Activated CD4-positive, alpha-beta memory T cell treated with anti-CD3 and anti-CD28 coated beads, Interleukin-2, amount 10 ng/mL, durations not matched to agents 7 days and 5 days (primary cell): ENCODE results near the gene OST4. TPM values are rescaled to one million over a fixed set of nuclear protein-coding genes. Genes with fewer than 3 reads are reported as not detected.
A peak's percentile ranks its signal among the peaks of the same experiment; 100 is the strongest.

Experiments used
- CTCF ChIA-PET: fragments of 350-600 bp; sonication (Branson Sonifier 250); formaldehyde crosslinking; loops from one replicate; lab custom pipeline; 2021; ENCODE audit warnings: antibody characterized with exemption, inconsistent platforms; lab: Charles Lee
- POLR2A ChIA-PET: fragments of 350-600 bp; sonication (Branson Sonifier 250); formaldehyde crosslinking; loops from one replicate; lab custom pipeline; 2021; ENCODE audit warnings: antibody characterized with exemption; lab: Charles Lee
- DNase-seq: peaks from one replicate; pipeline ENCODE4 v3.0.0-alpha.2; 2020
- H3K27ac Mint-ChIP-seq: one replicate; pipeline ENCODE4 v1.8.0; 2021; ENCODE audit warnings: mild to moderate bottlenecking, mixed read lengths
- H3K27me3 Mint-ChIP-seq: one replicate; pipeline ENCODE4 v1.8.0; 2021; ENCODE audit warnings: mixed read lengths
- H3K36me3 Mint-ChIP-seq: one replicate; pipeline ENCODE4 v1.8.0; 2021; ENCODE audit warnings: low read depth, mixed read lengths
- H3K4me1 Mint-ChIP-seq: one replicate; pipeline ENCODE4 v1.8.0; 2021; ENCODE audit warnings: mixed read lengths
- H3K4me3 Mint-ChIP-seq: one replicate; pipeline ENCODE4 v1.8.0; 2021; ENCODE audit warnings: mild to moderate bottlenecking, mixed read lengths
- H3K9me3 Mint-ChIP-seq: one replicate; pipeline ENCODE4 v1.8.0; 2021; ENCODE audit warnings: mixed read lengths
- total RNA-seq, 2 experiments: library from RNA; stranded (reverse); gene quantifications; one replicate each; pipeline ENCODE4 v1.2.3, GENCODE V29; 2021

OST4 gene
- total RNA-seq, 2 experiments from 2014 or later = 305 to 312 TPM

GRCh38 chr2:27089111-27089954 is 17.9 kb upstream of the OST4 start:
- Mint-ChIP-seq H3K27me3 (no peaks in the 10 kb centered on the region), H3K4me3 (no peak overlapping the region), H3K4me1 (peaks cover 27% of the 10 kb centered on the region), H3K9me3 (no peaks in the 10 kb centered on the region), H3K36me3 (no peaks in the 10 kb centered on the region), H3K27ac (no peak overlapping the region)
- DNase-seq = no peak
- ChIA-PET CTCF (interaction anchor here (0.7 to 1.9 kb wide), 6 partner anchors 8 to 1201 kb away, joined by 3 to 5 read pairs (median 3); partner anchors contain the start of gene OST4), POLR2A (interaction anchor here (2.3 to 11.8 kb wide), 3 partner anchors 16 to 45 kb away, joined by 14 to 125 read pairs (median 107); partner anchors contain the start of genes AGBL5, OST4 and PREB)

GRCh38 chr2:27088634-27089033 is 17.2 kb upstream of the OST4 start:
- H3K4me1 Mint-ChIP-seq = peaks cover 31% of the 10 kb centered on the region
- ChIA-PET POLR2A (interaction anchor here (2.3 to 11.8 kb wide), 3 partner anchors 15 to 45 kb away, joined by 14 to 125 read pairs (median 107); partner anchors contain the start of genes AGBL5, OST4 and PREB), CTCF (interaction anchor here (1.1 to 2.7 kb wide), 4 partner anchors 8 to 215 kb away, joined by 4 to 10 read pairs (median 6); partner anchors contain the start of gene OST4)
- H3K36me3 Mint-ChIP-seq = no peaks in the 10 kb centered on the region
- H3K27me3 Mint-ChIP-seq = no peaks in the 10 kb centered on the region
- no peak overlapping the region for H3K4me3 Mint-ChIP-seq
- no peak overlapping the region for H3K27ac Mint-ChIP-seq
- H3K9me3 Mint-ChIP-seq = no peaks in the 10 kb centered on the region
- DNase-seq = no peak

GRCh38 chr2:27087823-27088410 is 16.5 kb upstream of the OST4 start:
- DNase-seq = no peak
- H3K27me3 Mint-ChIP-seq = no peaks in the 10 kb centered on the region
- H3K4me3 Mint-ChIP-seq = no peak overlapping the region
- no peaks in the 10 kb centered on the region for H3K36me3 Mint-ChIP-seq
- POLR2A ChIA-PET = interaction anchor here (2.3 to 11.8 kb wide), 4 partner anchors 14 to 46 kb away, joined by 7 to 125 read pairs (median 60); partner anchors contain the start of genes AGBL5, OST4 and PREB
- CTCF ChIA-PET = interaction anchor here (0.7 to 2.7 kb wide), 9 partner anchors 9 to 758 kb away, joined by 3 to 10 read pairs (median 4); partner anchors contain the start of genes ATRAID, OST4 and SLC5A6
- no peak overlapping the region for H3K27ac Mint-ChIP-seq
- no peaks in the 10 kb centered on the region for H3K9me3 Mint-ChIP-seq
- peaks cover 32% of the 10 kb centered on the region for H3K4me1 Mint-ChIP-seq

GRCh38 chr2:27086724-27087593 is 15.5 kb upstream of the OST4 start, which contains the start of gene KHK:
KHK (plus strand) TSS chr2:27086772; CDS start chr2:27087260, 488 bp downstream.
- no peaks in the 10 kb centered on the region for H3K27me3 Mint-ChIP-seq
- H3K4me1 Mint-ChIP-seq = peaks cover 35% of the 10 kb centered on the region
- POLR2A ChIA-PET = interaction anchor here (2.3 to 11.8 kb wide), 4 partner anchors 13 to 47 kb away, joined by 7 to 125 read pairs (median 60); partner anchors contain the start of genes AGBL5, OST4 and PREB
- CTCF ChIA-PET = interaction anchor here (0.7 to 2.7 kb wide), 11 partner anchors 10 to 757 kb away, joined by 3 to 10 read pairs (median 4); partner anchors contain the start of genes ATRAID, OST4 and SLC5A6
- H3K27ac Mint-ChIP-seq = peak within 1 kb of the TSS; percentile 80
- peak within 1 kb of the TSS; percentile 79 for H3K4me3 Mint-ChIP-seq
- H3K9me3 Mint-ChIP-seq = no peaks in the 10 kb centered on the region
- peak; percentile 37 for DNase-seq
- H3K36me3 Mint-ChIP-seq = no peaks in the 10 kb centered on the region

DNA sequence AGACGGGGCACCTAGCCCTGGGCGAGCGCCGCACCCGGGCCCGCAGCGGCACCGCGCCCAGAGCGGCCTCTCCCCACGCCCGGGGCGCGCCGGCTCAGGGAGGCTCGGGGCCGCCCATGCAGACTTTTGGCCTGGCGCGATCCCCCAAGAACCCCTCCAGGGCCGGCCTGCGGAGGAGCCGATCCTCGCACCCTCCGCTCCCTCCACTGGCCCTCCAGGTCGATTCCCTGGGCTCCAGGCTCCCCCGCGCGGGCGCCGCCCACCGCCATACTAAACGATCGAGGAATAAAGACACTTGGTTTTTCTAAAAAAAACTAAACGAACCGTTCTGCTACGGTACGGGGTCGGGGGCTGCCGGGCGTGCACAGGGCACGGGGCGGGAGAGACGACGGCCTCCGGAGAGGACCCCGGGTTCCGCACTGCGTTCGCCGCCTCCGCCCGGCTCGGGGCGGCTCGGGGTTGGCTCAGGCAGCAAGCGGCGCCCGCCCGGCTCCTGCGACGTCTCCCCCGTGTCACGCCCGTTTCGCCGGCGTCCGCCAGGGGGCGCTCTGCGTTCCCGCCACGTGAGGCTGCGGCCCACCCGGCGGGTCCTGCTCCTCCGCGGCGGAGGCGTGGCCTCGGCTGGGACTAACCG is 14.8 kb upstream of the OST4 start:
- Mint-ChIP-seq H3K27me3 (no peaks in the 10 kb centered on the region), H3K36me3 (no peaks in the 10 kb centered on the region), H3K27ac (peak overlapping the region; percentile 80), H3K4me1 (peaks cover 41% of the 10 kb centered on the region), H3K9me3 (no peaks in the 10 kb centered on the region), H3K4me3 (peak overlapping the region; percentile 79)
- ChIA-PET CTCF (interaction anchor here (1.0 to 2.7 kb wide), 9 partner anchors 10 to 194 kb away, joined by 3 to 15 read pairs (median 5); partner anchors contain the start of genes AGBL5, OST4 and TMEM214), POLR2A (interaction anchor here (1.1 to 11.8 kb wide), 6 partner anchors 10 to 283 kb away, joined by 3 to 125 read pairs (median 6); partner anchors contain the start of genes AGBL5, EIF2B4 and OST4)
- peak; percentile 98 for DNase-seq

GRCh38 chr2:27085673-27086089 is 14.2 kb upstream of the OST4 start:
- H3K4me3 Mint-ChIP-seq = peak overlapping the region; percentile 66
- H3K27me3 Mint-ChIP-seq = no peaks in the 10 kb centered on the region
- no peaks in the 10 kb centered on the region for H3K9me3 Mint-ChIP-seq
- ChIA-PET POLR2A (interaction anchor here (0.9 to 11.8 kb wide), 9 partner anchors 10 to 284 kb away, joined by 3 to 125 read pairs (median 5); partner anchors contain the start of genes ABHD1, AGBL5, EIF2B4 and OST4), CTCF (interaction anchor here (0.8 to 2.4 kb wide), 5 partner anchors 14 to 265 kb away, joined by 3 to 15 read pairs (median 5); partner anchors contain the start of genes AGBL5, OST4 and TMEM214)
- H3K36me3 Mint-ChIP-seq = no peaks in the 10 kb centered on the region
- H3K27ac Mint-ChIP-seq = peak overlapping the region; percentile 64
- peak; percentile 51 for DNase-seq
- H3K4me1 Mint-ChIP-seq = peaks cover 46% of the 10 kb centered on the region

- ChIA-PET POLR2A (interaction anchor here (0.9 to 11.8 kb wide), 8 partner anchors 11 to 284 kb away, joined by 3 to 125 read pairs (median 4); partner anchors contain the start of genes ABHD1, AGBL5, EIF2B4 and OST4), CTCF (interaction anchor here (0.8 to 2.4 kb wide), 6 partner anchors 14 to 266 kb away, joined by 3 to 15 read pairs (median 4); partner anchors contain the start of genes AGBL5, OST4 and TMEM214)
- Mint-ChIP-seq H3K27ac (peak overlapping the region; percentile 64), H3K4me3 (peak overlapping the region; percentile 66), H3K36me3 (no peaks in the 10 kb centered on the region), H3K4me1 (peaks cover 50% of the 10 kb centered on the region), H3K9me3 (no peaks in the 10 kb centered on the region), H3K27me3 (no peaks in the 10 kb centered on the region)
- no peak for DNase-seq
Observed at GRCh38 chr2:27085062-27085672, 13.7 kb upstream of the OST4 start.

GRCh38 chr2:27084297-27085061 is 13.0 kb upstream of the OST4 start:
- Mint-ChIP-seq H3K4me1 (peaks cover 52% of the 10 kb centered on the region), H3K4me3 (peak overlapping the region; percentile 66), H3K27ac (peak overlapping the region; percentile 61), H3K9me3 (no peaks in the 10 kb centered on the region), H3K36me3 (no peaks in the 10 kb centered on the region), H3K27me3 (no peaks in the 10 kb centered on the region)
- POLR2A ChIA-PET = interaction anchor here (1.2 to 11.8 kb wide), 6 partner anchors 11 to 51 kb away, joined by 3 to 125 read pairs (median 6); partner anchors contain the start of genes ABHD1, AGBL5 and OST4
- CTCF ChIA-PET = interaction anchor here (1.0 to 2.4 kb wide), 3 partner anchors 13 to 196 kb away, joined by 3 to 15 read pairs (median 8); partner anchors contain the start of genes AGBL5 and OST4
- no peak for DNase-seq

- no peak for DNase-seq
- Mint-ChIP-seq H3K4me1 (peaks cover 52% of the 10 kb centered on the region), H3K36me3 (no peaks in the 10 kb centered on the region), H3K27me3 (no peaks in the 10 kb centered on the region), H3K9me3 (no peaks in the 10 kb centered on the region), H3K4me3 (peak overlapping the region; percentile 21), H3K27ac (peak overlapping the region; percentile 61)
- POLR2A ChIA-PET = interaction anchor here (0.9 to 11.8 kb wide), 6 partner anchors 10 to 50 kb away, joined by 3 to 125 read pairs (median 10); partner anchors contain the start of genes AGBL5, OST4 and PREB
- CTCF ChIA-PET = interaction anchor here (1.0 to 2.4 kb wide), 4 partner anchors 12 to 197 kb away, joined by 3 to 8 read pairs (median 4); partner anchors contain the start of gene OST4
Observed at GRCh38 chr2:27083410-27084296, 12.2 kb upstream of the OST4 start.
